ENCODE measurements around the gene ARPC1A.
"Not testable (repeated sequence)": the region's sequence is repeated elsewhere in the genome, so short reads cannot be mapped to it uniquely, and the experiment has no call there.

Gene ARPC1A

GRCh38 chr7:99289185-99289584 is 36.5 kb upstream of the ARPC1A start:
- H3K27me3 ChIP-seq (ENCODE audit: control insufficient read depth, low read length): no peaks in the 10 kb centered on the region
- H3K27ac ChIP-seq (ENCODE audit: low read depth, low read length): no peak overlapping the region
- H3K79me2 ChIP-seq (ENCODE audit: control insufficient read depth, low read length): no peaks in the 10 kb centered on the region
- H3K9me2 ChIP-seq (replicated peaks; ENCODE audit: control insufficient read depth, low read length): no peaks in the 10 kb centered on the region
- H3K4me3 ChIP-seq (ENCODE audit: low read length): no peak overlapping the region
- no peak for TF ChIP-seq EZH2phosphoT487 (IDR thresholded peaks at IDR 0.05; ENCODE audit: borderline replicate concordance, low read length)
- TF ChIP-seq, protein P1, sequence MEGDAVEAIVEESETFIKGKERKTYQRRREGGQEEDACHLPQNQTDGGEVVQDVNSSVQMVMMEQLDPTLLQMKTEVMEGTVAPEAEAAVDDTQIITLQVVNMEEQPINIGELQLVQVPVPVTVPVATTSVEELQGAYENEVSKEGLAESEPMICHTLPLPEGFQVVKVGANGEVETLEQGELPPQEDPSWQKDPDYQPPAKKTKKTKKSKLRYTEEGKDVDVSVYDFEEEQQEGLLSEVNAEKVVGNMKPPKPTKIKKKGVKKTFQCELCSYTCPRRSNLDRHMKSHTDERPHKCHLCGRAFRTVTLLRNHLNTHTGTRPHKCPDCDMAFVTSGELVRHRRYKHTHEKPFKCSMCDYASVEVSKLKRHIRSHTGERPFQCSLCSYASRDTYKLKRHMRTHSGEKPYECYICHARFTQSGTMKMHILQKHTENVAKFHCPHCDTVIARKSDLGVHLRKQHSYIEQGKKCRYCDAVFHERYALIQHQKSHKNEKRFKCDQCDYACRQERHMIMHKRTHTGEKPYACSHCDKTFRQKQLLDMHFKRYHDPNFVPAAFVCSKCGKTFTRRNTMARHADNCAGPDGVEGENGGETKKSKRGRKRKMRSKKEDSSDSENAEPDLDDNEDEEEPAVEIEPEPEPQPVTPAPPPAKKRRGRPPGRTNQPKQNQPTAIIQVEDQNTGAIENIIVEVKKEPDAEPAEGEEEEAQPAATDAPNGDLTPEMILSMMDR (IDR thresholded peaks at IDR 0.05; ENCODE audit: low read depth, low read length, poor library complexity, severe bottlenecking): no peak
- H4K20me1 ChIP-seq (ENCODE audit: control insufficient read depth, insufficient read depth, low read depth, low read length): no peaks in the 10 kb centered on the region
- H3F3A ChIP-seq (ENCODE audit: control insufficient read depth, insufficient read depth): no peaks in the 10 kb centered on the region
- H3K4me2 ChIP-seq (ENCODE audit: low read length): no peak overlapping the region
- H3K9me3 ChIP-seq (ENCODE audit: control insufficient read depth, insufficient read depth, low read length): no peaks in the 10 kb centered on the region
- no peaks in the 10 kb centered on the region for H3K36me3 ChIP-seq (ENCODE audit: control insufficient read depth, low read length)
- H3K4me1 ChIP-seq (ENCODE audit: control insufficient read depth, low read length): no peaks in the 10 kb centered on the region

DNA sequence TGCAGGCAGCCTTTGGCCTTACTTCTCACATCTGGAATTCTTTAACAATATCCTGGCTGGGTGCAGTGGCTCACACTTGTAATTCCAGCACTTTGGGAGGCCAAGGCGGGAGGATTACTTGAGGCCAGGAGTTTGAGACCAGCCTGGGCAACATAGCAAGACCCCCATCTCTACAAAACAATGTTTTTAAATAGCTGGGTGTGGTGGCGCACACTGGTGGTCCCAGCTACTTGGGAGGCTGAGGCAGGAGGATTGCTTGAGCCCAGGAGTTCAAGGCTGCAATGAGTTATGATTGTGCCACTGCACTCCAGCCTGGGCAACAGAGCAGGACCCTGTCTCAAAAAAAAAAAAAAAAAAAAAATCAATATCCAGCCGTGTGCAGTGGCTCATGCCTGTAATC is 35.5 kb upstream of the ARPC1A start:
- not testable (repeated sequence) for H3K9me2 ChIP-seq (replicated peaks; ENCODE audit: control insufficient read depth, low read length); H4K20me1 ChIP-seq (ENCODE audit: control insufficient read depth, insufficient read depth, low read depth, low read length); H3K4me1 ChIP-seq (ENCODE audit: control insufficient read depth, low read length); H3K79me2 ChIP-seq (ENCODE audit: control insufficient read depth, low read length); H3K4me2 ChIP-seq (ENCODE audit: low read length); H3K27ac ChIP-seq (ENCODE audit: low read depth, low read length); H3F3A ChIP-seq (ENCODE audit: control insufficient read depth, insufficient read depth); H3K4me3 ChIP-seq (ENCODE audit: low read length); H3K9me3 ChIP-seq (ENCODE audit: control insufficient read depth, insufficient read depth, low read length); H3K27me3 ChIP-seq (ENCODE audit: control insufficient read depth, low read length); H3K36me3 ChIP-seq (ENCODE audit: control insufficient read depth, low read length)

DNA sequence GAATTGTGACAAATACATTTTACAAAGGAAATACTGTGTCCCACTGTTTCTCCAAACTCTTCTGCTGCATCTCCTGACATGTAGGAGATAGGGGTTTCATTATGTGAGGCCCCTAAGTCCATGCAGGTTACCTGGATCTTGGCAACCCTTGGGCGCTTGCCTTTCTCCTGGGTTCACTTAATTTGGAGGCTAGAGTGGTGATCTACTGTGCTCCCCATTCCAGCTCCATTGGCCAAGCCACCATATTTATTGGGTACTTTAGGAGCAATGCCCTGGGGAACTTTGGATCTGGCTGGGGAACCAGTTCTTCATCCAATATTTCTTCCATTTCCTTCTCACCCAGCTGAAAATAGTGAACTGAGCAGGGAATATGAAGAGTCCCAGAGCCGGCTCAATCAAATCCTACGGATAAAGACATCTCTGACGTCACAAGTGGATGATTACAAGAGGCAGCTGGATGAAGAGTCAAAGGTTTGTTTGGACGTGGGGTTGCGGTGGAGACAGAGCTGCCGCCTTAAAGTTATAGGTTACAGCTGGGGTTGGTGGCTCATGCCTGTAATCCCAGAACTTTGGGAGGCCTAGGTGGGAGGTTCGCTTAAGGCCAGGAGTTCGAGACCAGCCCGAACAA is 34.6 kb upstream of the ARPC1A start:
- no peak for TF ChIP-seq EZH2phosphoT487 (IDR thresholded peaks at IDR 0.05; ENCODE audit: borderline replicate concordance, low read length)
- TF ChIP-seq, protein P1 (IDR thresholded peaks at IDR 0.05; ENCODE audit: low read depth, low read length, poor library complexity, severe bottlenecking): no peak
- H3K36me3 ChIP-seq (ENCODE audit: control insufficient read depth, low read length): no peaks in the 10 kb centered on the region

GRCh38 chr7:99292127-99292526 is 33.6 kb upstream of the ARPC1A start:
- TF ChIP-seq EZH2phosphoT487 (IDR thresholded peaks at IDR 0.05; ENCODE audit: borderline replicate concordance, low read length): no peak
- TF ChIP-seq, protein P1 (IDR thresholded peaks at IDR 0.05; ENCODE audit: low read depth, low read length, poor library complexity, severe bottlenecking): no peak
- no peaks in the 10 kb centered on the region for H3K36me3 ChIP-seq (ENCODE audit: control insufficient read depth, low read length)
- no peaks in the 10 kb centered on the region for H3K9me2 ChIP-seq (replicated peaks; ENCODE audit: control insufficient read depth, low read length)
- no peaks in the 10 kb centered on the region for H3F3A ChIP-seq (ENCODE audit: control insufficient read depth, insufficient read depth)
- no peak overlapping the region for H3K4me2 ChIP-seq (ENCODE audit: low read length)
- H3K4me3 ChIP-seq (ENCODE audit: low read length): no peak overlapping the region
- H3K79me2 ChIP-seq (ENCODE audit: control insufficient read depth, low read length): no peaks in the 10 kb centered on the region
- no peaks in the 10 kb centered on the region for H3K9me3 ChIP-seq (ENCODE audit: control insufficient read depth, insufficient read depth, low read length)
- H3K27ac ChIP-seq (ENCODE audit: low read depth, low read length): no peak overlapping the region
- H3K4me1 ChIP-seq (ENCODE audit: control insufficient read depth, low read length): no peaks in the 10 kb centered on the region
- H4K20me1 ChIP-seq (ENCODE audit: control insufficient read depth, insufficient read depth, low read depth, low read length): no peaks in the 10 kb centered on the region
- H3K27me3 ChIP-seq (ENCODE audit: control insufficient read depth, low read length): no peaks in the 10 kb centered on the region

More for the DNA sequence above, 34.6 kb upstream of the ARPC1A start:
- no peak overlapping the region for H3K27ac ChIP-seq (ENCODE audit: low read depth, low read length)
- no peaks in the 10 kb centered on the region for H4K20me1 ChIP-seq (ENCODE audit: control insufficient read depth, insufficient read depth, low read depth, low read length)
- H3K9me3 ChIP-seq (ENCODE audit: control insufficient read depth, insufficient read depth, low read length): no peaks in the 10 kb centered on the region
- H3K4me3 ChIP-seq (ENCODE audit: low read length): no peak overlapping the region
- H3K9me2 ChIP-seq (replicated peaks; ENCODE audit: control insufficient read depth, low read length): no peaks in the 10 kb centered on the region
- no peaks in the 10 kb centered on the region for H3K27me3 ChIP-seq (ENCODE audit: control insufficient read depth, low read length)
- no peaks in the 10 kb centered on the region for H3K79me2 ChIP-seq (ENCODE audit: control insufficient read depth, low read length)
- no peaks in the 10 kb centered on the region for H3F3A ChIP-seq (ENCODE audit: control insufficient read depth, insufficient read depth)
- no peaks in the 10 kb centered on the region for H3K4me1 ChIP-seq (ENCODE audit: control insufficient read depth, low read length)
- H3K4me2 ChIP-seq (ENCODE audit: low read length): no peak overlapping the region

All from DOHH2 (cell line).